Chondrocyte (in vitro differentiated cells): Measurements from ENCODE around the gene CSNK1D. TPM values are rescaled to one million over a fixed set of nuclear protein-coding genes. Genes with fewer than 3 reads are reported as not detected.

Experiments used
- DNase-seq: peaks from one replicate; pipeline ENCODE4 v3.0.0; 2021; ENCODE audit warnings: mixed read lengths, low spot score
- H3K27ac Mint-ChIP-seq: one replicate; pipeline ENCODE4 v1.8.0; 2021; ENCODE audit warnings: mild to moderate bottlenecking, moderate library complexity, mixed read lengths; ENCODE audit not compliant: unreplicated experiment
- H3K27me3 Mint-ChIP-seq: 2 replicates; pipeline ENCODE4 v1.8.0; 2021; ENCODE audit warnings: low read depth, mixed read lengths
- H3K36me3 Mint-ChIP-seq: 2 replicates; pipeline ENCODE4 v1.8.0; 2021; ENCODE audit warnings: low read depth, mixed read lengths
- H3K4me1 Mint-ChIP-seq: 2 replicates; pipeline ENCODE4 v1.8.0; 2021; ENCODE audit warnings: low read depth, mild to moderate bottlenecking, mixed read lengths
- H3K4me3 Mint-ChIP-seq: one replicate; pipeline ENCODE4 v1.8.0; 2021; ENCODE audit warnings: mild to moderate bottlenecking, moderate library complexity, mixed read lengths; ENCODE audit not compliant: unreplicated experiment
- H3K9me3 Mint-ChIP-seq: 2 replicates; pipeline ENCODE4 v1.8.0; 2021; ENCODE audit warnings: low read depth, mixed read lengths
- CTCF ChIP-seq: fragments of 200-600 bp; sonication (generic); IDR thresholded peaks from 2 replicates; pipeline ENCODE4 v1.5.0; 2021; ENCODE audit warnings: antibody characterized with exemption, mild to moderate bottlenecking, moderate library complexity
- total RNA-seq: library from RNA; stranded (reverse); gene quantifications from 3 replicates; pipeline ENCODE4 v1.2.1, GENCODE V29; 2021

CSNK1D gene
- total RNA-seq, 1 donor from 2014 or later: 93.0 TPM

- no peak for TF ChIP-seq CTCF
- H3K4me3 Mint-ChIP-seq: peak overlapping the region; percentile 44
- no peak for DNase-seq
- H3K27me3 Mint-ChIP-seq: no peaks in the 10 kb centered on the region
- no peaks in the 10 kb centered on the region for H3K9me3 Mint-ChIP-seq
- H3K36me3 Mint-ChIP-seq: peaks cover 5% of the 10 kb centered on the region
- peaks cover 84% of the 10 kb centered on the region for H3K4me1 Mint-ChIP-seq
- peak overlapping the region; percentile 89 for H3K27ac Mint-ChIP-seq
Observed at GRCh38 chr17:82238472-82239201, 34.9 kb downstream of the CSNK1D start.

- Mint-ChIP-seq H3K36me3 (peaks cover 2% of the 10 kb centered on the region), H3K9me3 (no peaks in the 10 kb centered on the region), H3K27ac (peak overlapping the region; percentile 89), H3K4me1 (peaks cover 79% of the 10 kb centered on the region), H3K27me3 (no peaks in the 10 kb centered on the region), H3K4me3 (no peak overlapping the region)
- no peak for TF ChIP-seq CTCF
- no peak for DNase-seq
Observed at GRCh38 chr17:82237746-82238471, 35.6 kb downstream of the CSNK1D start.

GRCh38 chr17:82237083-82237745 is 36.3 kb downstream of the CSNK1D start:
- no peaks in the 10 kb centered on the region for H3K27me3 Mint-ChIP-seq
- peaks cover 72% of the 10 kb centered on the region for H3K4me1 Mint-ChIP-seq
- peaks cover 2% of the 10 kb centered on the region for H3K36me3 Mint-ChIP-seq
- no peak for TF ChIP-seq CTCF
- DNase-seq: no peak
- H3K4me3 Mint-ChIP-seq: no peak overlapping the region
- no peaks in the 10 kb centered on the region for H3K9me3 Mint-ChIP-seq
- peak overlapping the region; percentile 81 for H3K27ac Mint-ChIP-seq

- H3K36me3 Mint-ChIP-seq: peaks cover 2% of the 10 kb centered on the region
- DNase-seq: no peak
Observed at GRCh38 chr17:82236142-82236971, 37.1 kb downstream of the CSNK1D start.

More at GRCh38 chr17:82236142-82236971, 37.1 kb downstream of the CSNK1D start:
- H3K9me3 Mint-ChIP-seq: no peaks in the 10 kb centered on the region
- TF ChIP-seq CTCF: peak; percentile 94
- H3K27ac Mint-ChIP-seq: peak overlapping the region; percentile 22
- H3K27me3 Mint-ChIP-seq: no peaks in the 10 kb centered on the region
- H3K4me1 Mint-ChIP-seq: peaks cover 64% of the 10 kb centered on the region
- no peak overlapping the region for H3K4me3 Mint-ChIP-seq
